A549 (cell line): ENCODE data around the gene CEMP1.

Source experiments
- BHLHE40 ChIP-seq: IDR thresholded peaks from 2 replicates; pipeline ENCODE4 v1.6.1; 2012; ENCODE audit warnings: low read depth, low read length, inconsistent platforms
- CHD2 ChIP-seq: fragments of 150-350 bp; IDR thresholded peaks from 2 replicates; pipeline ENCODE4 v1.6.1; 2014; ENCODE audit warnings: low read length; ENCODE audit not compliant: partially characterized antibody
- MAZ ChIP-seq: fragments of 150-350 bp; IDR thresholded peaks from 2 replicates; pipeline ENCODE4 v1.6.1; 2014; ENCODE audit warnings: antibody characterized with exemption, low read depth, low read length, borderline replicate concordance
- MYC ChIP-seq: IDR thresholded peaks from 2 replicates; pipeline ENCODE4 v1.6.1; 2012; ENCODE audit warnings: mild to moderate bottlenecking, inconsistent platforms, low read length, improper control_type of control experiment, borderline replicate concordance
- POLR2A ChIP-seq: IDR thresholded peaks from 2 replicates; pipeline ENCODE4 v1.6.1; 2012; ENCODE audit warnings: mild to moderate bottlenecking, low read length
- TF ChIP-seq, protein P1 (sequence below): fragments of 200-600 bp; sonication (generic); IDR thresholded peaks from 2 replicates; pipeline ENCODE4 v1.6.1; 2016; ENCODE audit warnings: antibody characterized with exemption, mild to moderate bottlenecking, moderate library complexity
- TF ChIP-seq, protein P2 (sequence below): fragments of >200 bp; sonication (Bioruptor Twin); formaldehyde crosslinking; IDR thresholded peaks from 3 replicates; pipeline ENCODE4 v1.5.1; 2016

DNA sequence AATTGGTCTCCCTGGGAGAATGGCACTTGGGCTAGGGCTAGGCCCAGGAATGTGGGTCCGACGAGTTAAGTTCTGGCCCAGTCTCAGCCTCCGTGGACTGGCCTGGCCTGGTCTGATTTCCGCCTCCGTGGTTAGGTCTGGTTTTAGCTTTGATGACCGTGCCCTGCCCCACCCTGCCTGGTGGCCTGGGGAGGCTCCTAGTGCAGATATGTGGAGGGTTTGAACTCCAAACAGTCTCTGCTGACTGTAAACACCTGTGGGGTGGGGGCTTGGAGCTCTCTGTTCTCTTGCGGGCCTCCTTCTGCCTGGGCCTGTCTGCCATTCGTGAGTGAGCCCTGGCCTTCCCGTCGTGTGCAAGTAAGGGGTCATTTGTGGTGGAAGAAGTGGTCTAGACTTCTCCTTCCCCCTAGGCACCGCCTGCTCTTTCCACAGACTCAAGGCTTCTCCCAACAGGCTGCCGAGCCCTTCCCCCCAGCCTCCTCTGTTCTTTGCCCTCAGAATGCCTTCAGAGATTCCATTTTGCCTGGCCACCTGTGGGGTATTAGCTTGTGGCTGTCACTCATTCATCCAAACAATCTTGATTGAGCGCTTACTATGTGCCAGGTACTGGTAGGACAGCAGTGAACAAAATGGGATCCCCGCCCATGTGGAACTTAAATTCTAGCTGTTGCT lies 15.9 kb downstream of the CEMP1 start:
- TF ChIP-seq POLR2A, result no peak
- TF ChIP-seq, protein P1, sequence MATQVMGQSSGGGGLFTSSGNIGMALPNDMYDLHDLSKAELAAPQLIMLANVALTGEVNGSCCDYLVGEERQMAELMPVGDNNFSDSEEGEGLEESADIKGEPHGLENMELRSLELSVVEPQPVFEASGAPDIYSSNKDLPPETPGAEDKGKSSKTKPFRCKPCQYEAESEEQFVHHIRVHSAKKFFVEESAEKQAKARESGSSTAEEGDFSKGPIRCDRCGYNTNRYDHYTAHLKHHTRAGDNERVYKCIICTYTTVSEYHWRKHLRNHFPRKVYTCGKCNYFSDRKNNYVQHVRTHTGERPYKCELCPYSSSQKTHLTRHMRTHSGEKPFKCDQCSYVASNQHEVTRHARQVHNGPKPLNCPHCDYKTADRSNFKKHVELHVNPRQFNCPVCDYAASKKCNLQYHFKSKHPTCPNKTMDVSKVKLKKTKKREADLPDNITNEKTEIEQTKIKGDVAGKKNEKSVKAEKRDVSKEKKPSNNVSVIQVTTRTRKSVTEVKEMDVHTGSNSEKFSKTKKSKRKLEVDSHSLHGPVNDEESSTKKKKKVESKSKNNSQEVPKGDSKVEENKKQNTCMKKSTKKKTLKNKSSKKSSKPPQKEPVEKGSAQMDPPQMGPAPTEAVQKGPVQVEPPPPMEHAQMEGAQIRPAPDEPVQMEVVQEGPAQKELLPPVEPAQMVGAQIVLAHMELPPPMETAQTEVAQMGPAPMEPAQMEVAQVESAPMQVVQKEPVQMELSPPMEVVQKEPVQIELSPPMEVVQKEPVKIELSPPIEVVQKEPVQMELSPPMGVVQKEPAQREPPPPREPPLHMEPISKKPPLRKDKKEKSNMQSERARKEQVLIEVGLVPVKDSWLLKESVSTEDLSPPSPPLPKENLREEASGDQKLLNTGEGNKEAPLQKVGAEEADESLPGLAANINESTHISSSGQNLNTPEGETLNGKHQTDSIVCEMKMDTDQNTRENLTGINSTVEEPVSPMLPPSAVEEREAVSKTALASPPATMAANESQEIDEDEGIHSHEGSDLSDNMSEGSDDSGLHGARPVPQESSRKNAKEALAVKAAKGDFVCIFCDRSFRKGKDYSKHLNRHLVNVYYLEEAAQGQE, result no peak
- TF ChIP-seq, protein P2, sequence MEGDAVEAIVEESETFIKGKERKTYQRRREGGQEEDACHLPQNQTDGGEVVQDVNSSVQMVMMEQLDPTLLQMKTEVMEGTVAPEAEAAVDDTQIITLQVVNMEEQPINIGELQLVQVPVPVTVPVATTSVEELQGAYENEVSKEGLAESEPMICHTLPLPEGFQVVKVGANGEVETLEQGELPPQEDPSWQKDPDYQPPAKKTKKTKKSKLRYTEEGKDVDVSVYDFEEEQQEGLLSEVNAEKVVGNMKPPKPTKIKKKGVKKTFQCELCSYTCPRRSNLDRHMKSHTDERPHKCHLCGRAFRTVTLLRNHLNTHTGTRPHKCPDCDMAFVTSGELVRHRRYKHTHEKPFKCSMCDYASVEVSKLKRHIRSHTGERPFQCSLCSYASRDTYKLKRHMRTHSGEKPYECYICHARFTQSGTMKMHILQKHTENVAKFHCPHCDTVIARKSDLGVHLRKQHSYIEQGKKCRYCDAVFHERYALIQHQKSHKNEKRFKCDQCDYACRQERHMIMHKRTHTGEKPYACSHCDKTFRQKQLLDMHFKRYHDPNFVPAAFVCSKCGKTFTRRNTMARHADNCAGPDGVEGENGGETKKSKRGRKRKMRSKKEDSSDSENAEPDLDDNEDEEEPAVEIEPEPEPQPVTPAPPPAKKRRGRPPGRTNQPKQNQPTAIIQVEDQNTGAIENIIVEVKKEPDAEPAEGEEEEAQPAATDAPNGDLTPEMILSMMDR, result no peak
- TF ChIP-seq MYC, result no peak
- no peak for TF ChIP-seq BHLHE40
- no peak for TF ChIP-seq MAZ
- TF ChIP-seq CHD2, result no peak
